SJSA1 (cell line): ENCODE measurements around the gene CCDC92B. TPM values are rescaled to one million over a fixed set of nuclear protein-coding genes. Genes with fewer than 3 reads are reported as not detected.

Source experiments
- DNase-seq, 2 experiments: peaks; one replicate each; pipeline ENCODE4 v3.0.0-alpha.2; 2015 to 2020; ENCODE audit warnings: low spot score in 2 of 2, low read depth in 1 of 2
- H3K27ac ChIP-seq: fragments of 250-450 bp; sonication (Bioruptor Pico); 2 replicates; pipeline ENCODE4 v1.5.1; 2020; ENCODE audit warnings: mild to moderate bottlenecking, moderate library complexity
- H3K27me3 ChIP-seq: fragments of 250-450 bp; sonication (Bioruptor Pico); replicated peaks from 2 replicates; pipeline ENCODE4 v1.5.1; 2020; ENCODE audit warnings: mild to moderate bottlenecking, moderate library complexity
- H3K36me3 ChIP-seq: fragments of 250-450 bp; sonication (Bioruptor Pico); 2 replicates; pipeline ENCODE4 v1.5.1; 2020; ENCODE audit warnings: mild to moderate bottlenecking
- H3K4me1 ChIP-seq: fragments of 250-450 bp; sonication (Bioruptor Pico); replicated peaks from 2 replicates; pipeline ENCODE4 v1.6.1; 2021; ENCODE audit warnings: mild to moderate bottlenecking
- H3K4me3 ChIP-seq: fragments of 250-450 bp; sonication (Bioruptor Pico); 2 replicates; pipeline ENCODE4 v1.5.1; 2020; ENCODE audit warnings: mild to moderate bottlenecking
- H3K9me3 ChIP-seq: fragments of 250-450 bp; sonication (Bioruptor Pico); replicated peaks from 2 replicates; pipeline ENCODE4 v1.5.1; 2020; ENCODE audit warnings: mild to moderate bottlenecking
- total RNA-seq: library from RNA; depleted of rRNA; stranded (reverse); fragments of >200 nt; shearing (Covaris generic); gene quantifications from 2 replicates; pipeline ENCODE4 v1.2.3, GENCODE V29; 2014

CCDC92B gene
- total RNA-seq, 1 experiment from 2014 or later, result not detected

DNA sequence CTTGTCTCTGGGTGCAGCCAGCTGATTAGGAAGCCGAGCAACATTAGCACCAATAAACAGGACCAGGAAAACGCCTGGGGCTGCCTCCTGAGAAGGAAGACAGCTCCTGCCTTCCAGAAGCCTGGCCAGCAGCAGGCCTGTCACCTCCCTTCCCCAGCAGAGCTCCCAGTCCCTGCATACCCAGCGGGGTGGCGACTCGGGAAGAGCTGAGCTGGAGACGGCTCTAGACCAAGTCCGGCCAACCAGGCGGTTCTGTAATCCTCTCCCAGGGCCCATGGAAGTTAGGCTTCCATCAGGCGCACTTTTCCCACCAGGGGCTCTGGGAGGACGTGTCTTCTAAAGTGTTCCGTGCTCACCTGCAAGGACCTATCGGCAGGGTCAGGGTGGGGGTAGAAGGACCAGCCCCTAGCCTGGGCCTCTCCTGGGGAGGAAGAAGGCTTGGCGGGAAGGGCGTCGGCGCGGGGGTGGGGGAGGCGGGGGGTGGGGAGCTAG, 25.9 kb downstream of the CCDC92B start:
- no peak for DNase-seq
- Histone ChIP-seq H3K4me1 (peaks cover 11% of the 10 kb centered on the region), H3K4me3 (no peak overlapping the region), H3K36me3 (no peaks in the 10 kb centered on the region), H3K9me3 (no peaks in the 10 kb centered on the region), H3K27me3 (peaks cover 28% of the 10 kb centered on the region), H3K27ac (no peak overlapping the region)

DNA sequence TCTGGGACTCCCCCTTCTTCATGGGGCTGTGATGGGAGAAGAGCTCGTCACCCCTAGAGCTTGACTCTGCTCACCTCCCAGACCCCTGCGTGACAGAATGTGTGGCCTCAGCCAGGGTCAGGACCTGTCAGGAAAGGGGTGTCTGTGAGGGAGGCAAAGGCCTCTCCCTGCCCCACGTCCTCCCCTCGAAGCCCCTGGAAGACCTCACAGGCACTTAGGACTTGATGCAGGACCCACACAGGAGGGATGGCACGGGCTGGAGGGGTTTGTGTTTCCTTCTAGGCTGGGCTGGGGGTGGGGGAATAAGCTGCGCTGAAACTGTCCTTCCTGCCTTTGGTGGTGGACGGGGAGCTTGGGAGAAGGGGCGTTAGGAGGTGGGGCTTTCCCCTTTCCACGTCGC, 26.8 kb downstream of the CCDC92B start:
- H3K4me3 ChIP-seq, result no peak overlapping the region
- no peaks in the 10 kb centered on the region for H3K36me3 ChIP-seq
- peaks cover 28% of the 10 kb centered on the region for H3K27me3 ChIP-seq
- peaks cover 15% of the 10 kb centered on the region for H3K4me1 ChIP-seq
- H3K9me3 ChIP-seq, result no peaks in the 10 kb centered on the region
- no peak for DNase-seq
- no peak overlapping the region for H3K27ac ChIP-seq

DNA sequence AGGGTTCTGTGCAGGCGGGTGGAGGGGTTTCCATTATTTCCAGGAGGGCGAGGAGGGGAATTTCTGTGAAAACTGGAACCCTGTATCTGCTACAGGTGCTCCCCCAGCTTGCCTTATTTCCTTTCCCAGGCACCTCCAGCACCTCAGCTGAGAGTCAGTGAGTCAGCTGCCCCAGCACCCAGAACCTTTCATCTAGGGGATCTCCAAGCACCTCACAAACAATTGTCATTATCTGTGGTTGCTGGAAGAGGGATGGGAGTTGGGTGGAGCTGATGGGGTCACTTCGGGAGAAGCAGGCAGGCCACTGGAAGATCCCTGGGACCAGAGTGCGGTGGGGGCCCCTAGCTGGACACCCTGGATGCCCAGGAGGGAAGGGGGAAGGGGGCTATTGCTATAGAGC, 27.8 kb downstream of the CCDC92B start:
- Histone ChIP-seq H3K27ac (no peak overlapping the region), H3K27me3 (peaks cover 28% of the 10 kb centered on the region), H3K36me3 (no peaks in the 10 kb centered on the region), H3K9me3 (no peaks in the 10 kb centered on the region), H3K4me3 (no peak overlapping the region), H3K4me1 (peaks cover 15% of the 10 kb centered on the region)
- DNase-seq, result no peak

DNA sequence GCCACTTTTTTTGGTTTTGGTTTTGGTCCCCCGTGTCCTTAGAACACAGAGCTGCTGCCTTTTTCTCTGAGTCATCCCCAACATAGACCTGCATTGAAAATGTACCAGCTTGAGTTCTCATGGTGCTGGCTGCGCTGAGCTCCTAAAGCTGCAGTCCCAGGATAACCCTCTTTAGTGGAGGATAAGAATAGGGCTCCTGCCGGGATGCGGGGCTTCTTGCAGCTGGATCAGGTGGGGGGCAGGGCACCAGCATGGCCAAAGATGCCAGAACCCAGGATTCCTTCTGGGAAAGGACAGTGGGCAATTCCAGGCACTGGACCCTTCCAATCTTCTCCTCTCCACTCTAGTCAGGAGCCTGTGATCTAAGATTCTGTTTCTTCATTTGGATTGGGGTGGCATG, 29.6 kb downstream of the CCDC92B start:
- Histone ChIP-seq H3K4me3 (no peak overlapping the region), H3K4me1 (peaks cover 14% of the 10 kb centered on the region), H3K36me3 (no peaks in the 10 kb centered on the region), H3K27ac (no peak overlapping the region), H3K9me3 (no peaks in the 10 kb centered on the region), H3K27me3 (peaks cover 16% of the 10 kb centered on the region)
- no peak for DNase-seq

DNA sequence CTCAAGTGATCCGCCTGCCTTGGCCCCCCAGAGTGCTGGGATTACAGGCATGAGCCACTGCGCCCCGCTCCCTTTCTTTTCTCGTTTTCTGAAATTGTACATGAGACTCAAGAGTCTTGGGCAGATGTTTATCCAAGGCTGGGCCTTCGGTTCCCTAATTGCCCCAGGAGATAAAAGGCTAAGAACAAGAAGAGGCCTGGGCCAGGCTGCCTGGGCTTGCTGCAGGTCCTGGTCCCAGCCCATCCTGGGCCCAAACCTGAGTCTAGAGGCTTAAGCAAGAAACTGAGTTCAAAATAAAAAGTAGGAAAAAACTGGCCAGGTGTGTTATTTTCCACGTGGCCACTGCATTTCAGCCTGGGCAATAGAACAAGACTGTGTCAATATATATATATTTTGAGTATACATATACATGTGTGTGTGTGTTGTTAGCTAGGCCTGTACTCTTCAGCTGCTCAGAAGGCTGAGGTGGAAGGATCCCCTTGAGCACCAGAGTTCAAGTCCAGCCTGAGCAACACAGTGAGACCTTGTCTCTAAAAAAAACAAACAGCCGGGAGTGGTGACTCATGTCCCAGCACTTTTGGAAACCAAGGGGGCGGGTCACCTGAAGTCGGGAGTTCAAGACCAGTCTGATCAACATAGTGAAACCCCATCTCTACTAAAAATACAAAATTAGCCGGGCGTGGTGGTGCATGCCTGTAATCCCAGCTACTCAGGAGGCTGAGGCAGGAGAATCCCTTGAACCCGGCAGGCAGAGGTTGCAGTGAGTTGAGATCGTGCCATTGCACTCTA, 31.1 kb downstream of the CCDC92B start:
- no peak overlapping the region for H3K4me3 ChIP-seq
- 0 out of 2 replicates have a peak, but pooled peaks cover 5% of the 10 kb centered on the region for H3K4me1 ChIP-seq
- no peaks in the 10 kb centered on the region for H3K9me3 ChIP-seq
- no peaks in the 10 kb centered on the region for H3K36me3 ChIP-seq
- DNase-seq, result no peak
- H3K27ac ChIP-seq, result no peak overlapping the region
- peaks cover 6% of the 10 kb centered on the region; the same call in 1 of the 2 replicates for H3K27me3 ChIP-seq

DNA sequence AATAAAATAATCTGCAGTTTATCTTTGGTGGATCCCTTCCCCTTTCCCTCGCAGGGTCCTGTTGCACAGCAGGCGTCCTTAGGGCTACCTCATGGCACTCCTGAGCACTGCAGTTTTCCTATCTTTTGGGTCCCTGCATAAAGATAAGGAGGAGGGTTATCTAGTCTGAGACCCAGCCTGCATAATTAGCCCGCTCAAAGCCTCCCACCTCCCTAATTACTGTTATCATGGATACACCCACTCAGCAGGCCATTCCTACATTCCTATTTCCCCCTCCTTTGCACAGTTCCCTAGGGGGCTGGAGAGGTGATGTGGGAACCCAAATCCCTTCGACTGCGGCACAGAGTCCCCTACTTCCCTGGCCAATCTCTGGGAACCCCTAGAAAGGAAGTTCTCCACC, 32.8 kb downstream of the CCDC92B start:
- DNase-seq, result no peak
- Histone ChIP-seq H3K27ac (no peak overlapping the region), H3K4me1 (peaks cover 12% of the 10 kb centered on the region), H3K9me3 (no peaks in the 10 kb centered on the region), H3K27me3 (no peaks in the 10 kb centered on the region; the same call in 1 of the 2 replicates), H3K4me3 (no peak overlapping the region), H3K36me3 (no peaks in the 10 kb centered on the region)

DNA sequence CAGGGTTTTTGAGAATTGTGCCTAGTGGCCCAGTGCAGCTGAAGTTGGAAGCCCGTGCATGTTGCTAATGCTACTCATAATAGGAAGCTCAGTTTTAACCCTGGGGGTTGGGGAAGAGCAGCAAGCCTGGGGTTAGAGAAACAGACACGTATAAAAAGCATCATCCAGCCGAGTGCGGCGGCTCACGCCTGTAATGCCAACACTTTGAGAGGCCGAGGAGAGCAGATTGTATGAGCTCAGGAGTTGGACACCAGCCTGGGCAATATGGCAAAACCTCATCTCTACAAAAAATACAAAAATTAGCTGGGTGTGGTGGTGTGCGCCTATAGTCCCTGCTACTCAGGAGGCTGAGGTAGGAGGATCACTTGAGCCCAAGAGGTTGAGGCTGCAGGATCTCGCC, 35.6 kb downstream of the CCDC92B start:
- DNase-seq, result no peak
- Histone ChIP-seq H3K27ac (no peak overlapping the region), H3K27me3 (no peaks in the 10 kb centered on the region), H3K36me3 (0 out of 2 replicates have a peak, but pooled peaks cover 6% of the 10 kb centered on the region), H3K4me3 (no peak overlapping the region), H3K4me1 (peaks cover 25% of the 10 kb centered on the region), H3K9me3 (no peaks in the 10 kb centered on the region)

DNA sequence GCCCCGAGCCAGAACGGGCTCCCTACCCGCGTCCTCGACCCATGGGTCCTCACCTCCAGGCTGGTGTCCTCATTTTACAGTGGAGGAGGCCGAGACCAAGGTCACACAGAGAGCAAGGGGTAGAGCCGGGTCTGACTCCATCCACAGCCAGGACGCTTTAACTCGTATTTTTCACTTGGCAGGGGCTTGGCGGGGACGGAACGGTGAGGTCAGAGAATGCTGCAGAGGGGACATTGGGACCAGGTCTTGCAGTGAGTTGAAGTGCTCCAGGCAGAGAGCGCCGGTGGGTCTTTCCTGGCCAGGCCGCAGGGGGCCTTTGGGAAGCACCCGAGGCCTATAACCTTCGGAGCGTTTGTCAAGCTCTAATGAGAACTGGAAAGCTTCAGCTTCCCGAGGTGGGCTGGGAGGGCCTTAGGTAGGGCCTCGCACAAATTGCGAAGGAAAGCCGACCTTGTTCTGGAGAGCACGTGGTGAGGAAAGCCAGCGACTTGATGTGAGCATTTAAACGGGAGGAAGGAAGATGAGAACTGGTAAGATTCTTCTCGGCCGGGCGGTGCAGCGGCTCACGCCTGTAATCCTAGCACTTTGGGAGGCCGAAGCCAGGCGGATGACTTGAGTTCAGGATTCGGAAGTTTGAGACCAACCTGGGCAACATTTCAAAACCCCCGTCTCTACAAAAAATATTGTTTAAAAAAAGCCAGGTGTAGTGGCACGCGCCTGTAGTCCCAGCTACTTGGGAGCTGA, 37.0 kb downstream of the CCDC92B start:
- peaks cover 20% of the 10 kb centered on the region for H3K4me1 ChIP-seq
- H3K4me3 ChIP-seq, result peak overlapping the region; percentile 69
- no peaks in the 10 kb centered on the region for H3K27me3 ChIP-seq
- no peaks in the 10 kb centered on the region for H3K9me3 ChIP-seq
- H3K27ac ChIP-seq, result no peak overlapping the region
- H3K36me3 ChIP-seq, result 0 out of 2 replicates have a peak, but pooled peaks cover 6% of the 10 kb centered on the region
- DNase-seq, result no peak

DNA sequence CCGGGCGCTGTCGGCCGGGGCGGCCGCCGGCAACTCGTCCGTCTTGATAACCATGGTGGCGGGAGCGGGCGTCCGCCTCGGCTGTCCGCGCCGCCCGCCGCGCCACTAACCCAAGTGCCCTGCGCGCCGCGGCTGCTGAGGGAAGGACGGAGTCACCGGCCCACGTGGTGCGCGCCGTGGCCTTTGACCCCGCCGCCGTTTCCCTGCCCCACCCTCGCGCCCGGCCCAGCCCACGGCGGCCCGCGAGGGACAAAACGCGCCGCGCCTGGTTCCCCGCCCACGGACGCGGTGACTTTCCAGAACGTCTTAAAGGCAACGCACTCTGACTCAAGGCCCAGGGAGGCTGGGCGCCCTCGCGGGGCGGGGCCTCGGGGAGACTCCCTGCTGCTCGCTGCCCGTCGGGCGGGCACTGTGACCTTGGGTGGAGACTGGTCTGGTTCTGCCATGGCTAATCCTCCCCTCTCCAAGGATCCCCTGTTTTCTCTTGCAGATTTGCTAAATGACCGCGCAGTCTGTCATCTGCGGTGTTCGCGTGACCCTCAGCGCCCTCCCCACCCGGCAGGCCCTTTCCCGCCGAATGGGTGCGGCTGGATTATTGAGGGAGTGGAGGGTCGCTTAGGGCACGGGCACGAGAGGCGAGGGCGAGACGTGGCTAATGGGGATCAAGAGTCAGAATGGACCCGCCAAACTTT, 37.7 kb downstream of the CCDC92B start, which contains the start of gene CLUH:
TSS of gene CLUH (minus strand) at position 157 of the 692 bp plus-strand sequence. CDS start at position 54, 103 bp downstream.
- Histone ChIP-seq H3K4me1 (peaks cover 20% of the 10 kb centered on the region), H3K27ac (no peak within 1 kb of the TSS), H3K4me3 (peak within 1 kb of the TSS; percentile 69), H3K36me3 (0 out of 2 replicates have a peak, but pooled peaks cover 6% of the 10 kb centered on the region), H3K27me3 (no peaks in the 10 kb centered on the region), H3K9me3 (no peaks in the 10 kb centered on the region)
- DNase-seq, result peak; percentile 92

DNA sequence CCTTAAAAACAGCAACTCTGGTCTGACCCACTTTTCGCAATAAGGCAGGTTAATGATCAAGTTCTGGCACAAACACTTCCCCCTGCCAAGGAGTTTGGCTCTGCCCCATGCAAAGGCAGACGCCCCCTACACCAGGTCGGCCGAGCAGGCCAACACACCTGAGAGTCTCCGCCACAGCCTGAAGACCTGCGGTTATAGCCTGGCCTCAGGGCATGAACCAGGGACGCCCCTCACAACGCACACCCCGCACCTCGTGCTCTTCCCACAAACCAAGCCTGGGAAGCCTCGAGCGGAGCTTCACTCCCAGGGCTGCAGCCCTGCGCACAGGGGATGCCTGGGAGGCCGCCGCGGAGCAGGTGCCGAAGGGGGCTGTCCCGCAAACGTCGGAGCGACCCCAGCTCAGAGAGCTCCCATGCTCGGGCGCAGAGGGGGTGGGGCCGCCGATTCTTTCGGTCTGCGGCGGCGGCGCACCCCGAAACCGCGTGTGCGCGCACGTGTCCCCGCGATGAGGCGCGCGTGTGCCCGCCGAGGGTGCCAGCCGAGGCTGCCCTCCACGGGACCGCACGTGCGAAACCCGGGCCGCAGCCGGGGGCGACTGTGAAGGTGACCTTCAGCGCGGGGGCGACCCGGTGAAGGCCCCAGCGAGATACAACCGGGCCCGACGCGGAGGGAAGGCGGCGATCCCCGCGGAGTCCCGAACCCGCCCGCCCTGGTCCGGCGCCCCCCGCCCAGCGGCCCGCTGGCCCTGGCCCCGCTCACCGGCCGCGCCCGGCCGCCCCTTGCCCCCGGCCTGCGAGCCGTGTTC, 38.4 kb downstream of the CCDC92B start:
- Histone ChIP-seq H3K9me3 (no peaks in the 10 kb centered on the region), H3K36me3 (0 out of 2 replicates have a peak, but pooled peaks cover 6% of the 10 kb centered on the region), H3K4me3 (peak overlapping the region; percentile 69), H3K27ac (no peak overlapping the region), H3K4me1 (peaks cover 22% of the 10 kb centered on the region), H3K27me3 (no peaks in the 10 kb centered on the region)
- no peak for DNase-seq

DNA sequence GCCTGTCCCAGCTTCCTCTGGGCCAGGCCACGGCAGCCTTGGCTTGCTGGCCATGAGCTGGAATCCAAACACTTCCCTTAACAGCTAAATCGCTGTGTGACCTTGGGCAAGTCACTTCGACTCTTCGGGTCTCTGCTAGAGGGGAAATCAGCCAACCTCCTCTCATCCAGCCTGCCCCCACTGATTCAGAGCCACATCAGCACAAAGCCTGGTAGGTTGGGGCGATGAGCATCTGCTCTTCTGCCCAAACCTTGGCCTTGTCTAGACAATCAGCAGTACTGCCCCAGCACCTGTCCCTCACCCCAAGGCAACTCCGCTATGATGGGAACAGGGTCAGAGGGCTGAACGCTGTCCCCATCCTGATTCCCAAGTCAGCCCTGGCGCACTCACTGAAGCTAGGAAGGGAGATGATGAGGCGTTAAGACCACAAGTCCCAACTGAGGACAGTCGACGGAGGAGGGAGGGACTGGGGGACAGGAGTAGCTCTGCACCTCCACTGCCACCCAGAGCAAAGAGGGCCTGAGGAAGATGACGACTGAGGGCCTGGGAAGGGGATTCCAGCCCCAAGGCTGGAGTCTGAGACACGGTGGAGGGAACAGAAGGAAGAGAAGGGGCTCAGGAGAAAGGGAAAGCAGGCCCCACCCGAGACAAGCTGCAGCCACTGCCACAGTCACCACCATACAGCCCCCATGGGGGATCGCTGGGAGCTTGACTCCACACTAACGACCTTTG, 39.2 kb downstream of the CCDC92B start:
- peaks cover 28% of the 10 kb centered on the region for H3K4me1 ChIP-seq
- H3K4me3 ChIP-seq, result peak overlapping the region; percentile 69
- 0 out of 2 replicates have a peak, but pooled peaks cover 6% of the 10 kb centered on the region for H3K36me3 ChIP-seq
- H3K27ac ChIP-seq, result no peak overlapping the region
- H3K27me3 ChIP-seq, result no peaks in the 10 kb centered on the region
- DNase-seq, result no peak
- no peaks in the 10 kb centered on the region for H3K9me3 ChIP-seq

DNA sequence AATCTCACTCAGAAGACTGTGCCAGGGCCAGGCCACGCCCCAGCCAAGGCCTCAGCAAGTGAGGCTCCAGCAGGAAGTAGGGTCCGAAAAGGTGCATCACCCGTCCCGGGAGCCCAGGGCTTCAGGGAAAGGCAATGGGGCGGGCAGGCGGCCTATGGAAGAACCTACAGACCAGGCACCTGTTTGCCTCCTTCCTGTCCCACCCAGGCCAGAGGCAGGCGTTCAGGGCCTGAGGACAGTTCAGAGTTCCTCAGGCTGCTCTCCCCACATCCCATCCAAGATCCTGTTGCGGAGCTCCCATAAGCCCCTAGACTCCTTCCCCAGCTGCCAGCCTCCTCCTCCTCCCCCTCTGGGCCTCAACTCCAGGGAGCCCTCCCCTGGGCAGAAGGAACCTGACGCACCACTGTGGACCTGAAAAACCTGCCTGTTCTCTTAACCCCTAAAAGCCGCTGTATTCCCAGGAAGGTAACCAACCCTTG, 40.2 kb downstream of the CCDC92B start:
- Histone ChIP-seq H3K36me3 (peaks cover 6% of the 10 kb centered on the region; the same call in 1 of the 2 replicates), H3K4me3 (no peak overlapping the region), H3K27me3 (no peaks in the 10 kb centered on the region), H3K9me3 (no peaks in the 10 kb centered on the region), H3K4me1 (peaks cover 31% of the 10 kb centered on the region), H3K27ac (no peak overlapping the region)
- DNase-seq, result no peak
